GM18519 (cell line): ENCODE data around the gene PACSIN2.
"Not testable (repeated sequence)": the region's sequence is repeated elsewhere in the genome, so short reads cannot be mapped to it uniquely, and the experiment has no call there.

Source experiments
- ATAC-seq: cut with Tn5 transposase; IDR thresholded peaks from one replicate; pipeline ENCODE4 v1.9.1; 2021; ENCODE audit warnings: mild to moderate bottlenecking, moderate library complexity; ENCODE audit not compliant: unreplicated experiment, low FRiP score

Gene PACSIN2

DNA sequence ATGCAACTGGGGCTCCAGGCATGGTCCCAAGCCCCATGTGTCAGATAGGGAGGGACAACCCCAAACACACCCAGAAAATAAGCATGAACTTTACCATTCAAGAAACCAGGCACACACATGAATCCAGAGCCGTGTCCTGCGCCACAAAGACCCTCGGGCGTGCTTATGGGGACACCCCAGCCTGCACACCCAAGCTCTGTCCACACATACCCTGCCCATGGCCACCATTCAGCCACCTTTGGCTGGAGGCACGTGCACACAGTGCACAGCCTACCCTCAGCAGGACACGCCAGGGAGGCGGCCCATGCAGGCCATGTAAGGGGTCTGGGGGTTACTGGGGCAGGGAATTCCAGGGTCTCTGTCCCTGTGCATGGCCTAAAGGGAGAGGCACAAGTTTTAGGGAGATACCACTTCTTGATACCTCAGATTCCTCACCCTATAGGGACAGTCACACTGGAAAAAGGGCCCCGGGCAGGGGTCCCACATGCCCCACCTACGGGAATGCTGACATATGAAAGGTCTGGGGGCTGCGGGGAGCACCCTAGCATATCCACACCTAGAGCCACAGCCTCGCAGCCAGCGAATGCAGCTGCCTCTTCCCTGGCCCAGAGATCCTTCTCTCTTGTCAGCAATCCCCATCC lies 20.6 kb downstream of the PACSIN2 start:
- no peak for ATAC-seq

DNA sequence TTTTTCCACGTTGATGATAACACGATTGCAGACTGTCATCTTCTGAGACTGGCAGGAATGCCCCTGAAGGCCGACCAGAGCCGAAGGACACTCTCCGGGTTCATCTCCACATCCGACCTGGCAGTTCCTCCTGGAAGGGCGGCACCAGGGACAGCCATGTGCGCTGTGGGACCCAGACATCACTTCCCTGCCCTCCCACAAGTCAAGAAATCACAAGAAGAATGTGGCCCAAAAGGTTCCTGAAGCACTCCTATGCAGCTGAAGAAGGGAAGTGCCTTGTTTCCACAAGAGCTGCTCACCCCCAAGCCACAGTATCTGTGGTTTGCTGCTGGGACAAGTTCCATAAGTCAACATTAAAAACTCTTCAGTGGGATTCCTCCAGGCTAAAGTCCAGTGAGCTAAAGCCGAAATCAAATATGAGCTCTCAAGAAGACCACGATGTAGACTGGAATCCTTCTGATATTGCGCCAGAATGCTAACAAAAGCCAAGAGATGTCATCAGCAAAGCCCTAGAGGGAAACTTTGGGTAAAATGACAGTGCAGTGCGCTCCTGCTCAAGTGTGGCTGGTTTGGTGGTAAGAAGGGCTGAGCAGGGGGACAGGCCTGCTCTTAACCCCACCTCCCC lies 21.2 kb downstream of the PACSIN2 start:
- ATAC-seq: no peak

DNA sequence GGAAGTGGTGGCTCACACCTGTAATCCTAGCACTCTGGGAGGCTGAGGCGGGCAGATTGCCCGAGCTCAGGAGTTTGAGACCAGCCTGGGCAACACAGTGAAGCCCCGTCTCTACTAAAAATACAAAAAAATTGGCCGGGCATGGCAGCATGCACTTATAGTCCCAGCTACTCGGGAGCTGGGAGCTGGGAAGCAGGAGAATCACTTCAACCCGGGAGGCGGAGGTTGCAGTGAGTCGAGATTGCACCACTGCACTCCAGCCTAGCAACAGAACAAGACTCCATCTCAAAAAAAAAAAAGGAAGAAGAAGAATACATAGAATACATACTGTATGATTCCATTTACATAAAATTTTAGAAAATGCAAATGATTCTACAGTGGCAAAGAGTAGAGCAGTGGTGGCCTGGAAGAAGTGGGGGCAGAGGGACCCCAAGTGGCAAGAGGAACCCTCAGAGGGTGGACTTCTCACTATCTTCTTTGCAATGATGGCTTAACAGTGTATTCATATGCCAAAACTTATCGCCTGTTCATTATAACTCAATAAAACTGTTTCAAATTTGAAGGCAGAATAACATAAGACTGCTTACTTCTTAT lies 22.0 kb downstream of the PACSIN2 start:
- no peak for ATAC-seq

DNA sequence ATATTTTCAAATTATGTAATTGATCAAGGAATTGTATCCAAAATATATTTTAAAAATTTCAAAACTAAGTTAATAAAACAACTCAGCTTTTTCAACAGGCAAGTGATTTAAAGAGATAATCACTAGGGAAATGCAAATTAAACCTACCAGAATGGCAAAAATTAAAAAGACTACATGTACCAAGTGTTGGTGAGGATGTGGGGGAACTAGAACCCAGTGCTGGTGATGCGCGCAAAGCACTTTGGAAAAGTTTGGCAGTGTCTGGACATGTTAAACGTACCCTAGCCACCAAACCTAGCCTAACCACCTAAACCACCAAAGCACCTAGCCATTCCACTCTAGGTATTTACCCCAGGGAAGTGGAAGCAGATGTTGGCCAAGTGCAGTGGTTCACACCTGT lies 22.9 kb downstream of the PACSIN2 start:
- no peak for ATAC-seq

DNA sequence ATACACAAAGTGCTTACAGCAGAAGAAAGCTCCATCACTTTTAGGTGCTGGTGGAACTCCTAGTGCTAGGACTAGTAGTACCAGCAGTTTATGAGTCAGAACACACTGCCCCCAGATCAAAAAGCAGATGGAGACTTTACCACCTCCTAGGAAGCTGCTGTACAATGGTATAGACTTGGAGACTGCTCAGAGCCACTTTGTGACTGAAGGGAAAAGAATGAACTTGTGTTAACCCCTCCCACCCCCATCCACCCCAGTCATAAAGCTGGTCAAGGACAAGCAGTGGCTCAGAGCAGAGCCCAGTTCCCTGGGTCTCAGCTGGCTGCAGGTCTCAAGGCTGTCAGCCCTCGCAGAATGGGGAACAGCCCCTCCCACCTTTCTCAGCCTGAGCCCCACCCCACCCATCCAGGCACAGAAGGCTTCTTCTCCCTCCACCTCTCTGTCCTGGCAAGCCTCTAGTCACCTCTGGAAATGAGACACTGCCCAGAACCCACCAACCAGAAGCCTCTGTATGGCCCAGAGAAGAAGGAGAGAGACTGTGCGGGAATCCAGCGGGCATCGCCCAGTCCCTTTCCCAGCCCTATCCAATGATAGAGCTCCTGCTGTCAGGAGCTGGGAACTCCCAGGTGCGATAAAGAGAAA lies 23.8 kb downstream of the PACSIN2 start:
- ATAC-seq: no peak

DNA sequence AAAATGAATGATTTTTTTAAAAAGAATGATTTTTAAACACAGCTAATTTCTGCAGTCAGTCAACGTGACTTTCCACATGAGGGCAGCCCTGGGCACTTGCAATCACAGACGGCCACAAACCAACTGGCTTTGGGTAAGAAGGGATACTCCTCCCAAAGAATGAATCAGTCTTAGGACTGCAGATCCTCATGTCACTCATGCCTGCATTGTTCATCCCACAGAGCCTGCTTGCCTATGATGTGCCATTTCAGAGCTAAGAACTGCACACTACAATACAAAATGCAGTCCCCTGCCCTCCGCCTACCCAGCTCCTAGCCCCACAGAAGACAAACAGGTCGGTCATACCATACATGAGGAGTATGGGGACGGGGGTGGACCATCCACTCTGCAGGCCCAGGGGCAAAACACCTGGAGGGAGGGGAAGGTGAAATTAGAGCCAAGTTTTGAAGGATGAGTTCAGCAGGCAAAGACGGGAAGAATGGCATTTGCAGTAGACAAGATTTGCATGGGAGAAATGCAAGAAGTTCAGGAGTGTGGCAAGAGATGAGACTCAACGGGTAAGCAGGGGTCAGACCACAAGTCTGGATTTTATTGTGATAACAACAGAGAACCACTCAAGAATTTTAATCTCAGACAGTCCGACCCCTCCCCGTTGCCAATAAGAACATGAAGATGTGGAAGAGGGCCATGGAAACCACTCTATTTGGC lies 24.7 kb downstream of the PACSIN2 start:
- no peak for ATAC-seq

DNA sequence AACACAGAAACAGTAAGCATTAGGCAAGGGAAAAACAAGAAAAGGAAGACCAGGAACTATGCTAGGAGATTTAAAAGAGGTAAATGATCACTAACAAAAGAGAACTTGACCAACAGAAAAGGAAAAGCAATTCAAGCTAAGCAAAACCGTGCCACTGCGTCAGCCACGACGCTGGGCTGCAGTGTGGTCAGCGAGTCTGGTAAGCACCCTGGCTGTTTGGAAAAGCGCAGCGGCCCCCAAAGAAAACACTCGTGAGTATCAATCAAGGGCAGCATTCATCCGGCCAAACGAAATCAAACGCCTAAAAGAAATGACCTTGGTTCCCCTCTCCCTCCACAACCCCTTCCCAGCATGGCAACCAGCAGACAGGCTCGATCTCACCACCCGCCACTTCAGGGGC lies 28.8 kb downstream of the PACSIN2 start:
- ATAC-seq: no peak

DNA sequence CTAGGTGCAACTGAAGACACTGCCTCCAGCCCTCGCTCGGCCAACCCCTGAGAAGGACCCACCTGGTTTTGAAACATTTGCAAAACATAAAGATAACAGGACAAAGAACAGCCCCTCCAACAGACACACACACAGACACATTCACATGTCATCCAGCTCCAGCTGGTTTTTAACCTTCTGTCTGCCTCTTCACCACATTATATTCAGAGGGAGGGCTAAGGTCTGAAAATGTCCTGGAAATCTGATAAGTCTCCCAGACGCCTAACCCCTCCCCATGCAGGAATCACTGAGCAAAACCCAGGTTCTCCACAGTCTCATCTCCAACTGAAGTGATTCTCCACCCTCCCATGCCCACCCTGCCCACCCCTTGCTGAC lies 29.4 kb downstream of the PACSIN2 start:
- no peak for ATAC-seq

DNA sequence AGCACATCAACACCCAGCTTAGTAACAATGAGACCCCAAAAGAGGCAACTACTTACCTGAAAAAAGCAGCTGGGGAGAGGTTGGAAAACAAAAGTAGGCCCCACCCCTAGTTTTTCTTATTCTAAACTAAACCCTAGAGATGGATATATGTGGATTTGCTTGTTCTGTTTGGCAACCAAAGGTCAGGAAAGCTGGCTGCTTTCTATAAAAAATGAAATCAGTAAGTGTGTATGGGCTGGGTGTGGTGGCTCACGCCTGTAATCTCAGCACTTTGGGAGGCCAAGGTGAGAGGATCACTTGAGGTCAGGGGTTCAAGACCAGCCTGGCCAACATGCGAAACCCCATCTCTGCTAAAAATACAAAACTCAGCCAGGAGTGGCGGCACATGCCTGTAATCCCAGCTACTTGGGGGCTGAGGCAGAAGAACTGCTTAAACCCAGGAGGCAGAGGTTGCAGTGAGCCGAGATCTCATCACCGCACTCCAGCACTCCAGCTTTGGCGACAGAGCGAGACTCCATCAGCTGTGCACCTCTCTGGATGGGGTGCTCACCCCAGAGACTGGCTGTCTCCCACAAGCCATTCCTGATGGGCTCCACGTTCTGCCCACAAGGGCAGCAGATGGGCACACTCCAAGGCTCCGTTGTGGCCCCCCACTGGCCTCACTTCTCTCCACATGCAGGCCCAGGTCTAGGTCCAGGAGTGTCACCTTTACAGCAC lies 30.0 kb downstream of the PACSIN2 start:
- ATAC-seq: no peak

DNA sequence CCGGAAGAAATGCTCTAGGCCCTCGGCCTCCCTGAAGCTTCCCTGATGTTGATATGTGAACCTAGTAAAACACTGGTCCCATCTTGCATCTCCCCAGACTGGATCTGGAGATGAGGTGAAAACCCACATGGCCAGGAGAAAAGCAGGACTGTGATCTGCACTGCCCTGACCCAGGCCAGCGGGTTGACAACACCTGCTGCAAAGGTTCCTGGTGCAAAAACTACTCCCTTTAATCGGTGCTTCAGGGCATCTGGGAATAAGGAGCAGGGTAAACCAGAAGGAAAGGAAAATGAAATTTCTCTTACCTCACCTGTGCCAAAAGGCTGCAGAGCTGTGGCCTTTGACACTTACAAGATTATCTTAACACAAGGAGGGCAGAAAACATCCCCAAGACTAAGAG lies 30.6 kb downstream of the PACSIN2 start:
- no peak for ATAC-seq

DNA sequence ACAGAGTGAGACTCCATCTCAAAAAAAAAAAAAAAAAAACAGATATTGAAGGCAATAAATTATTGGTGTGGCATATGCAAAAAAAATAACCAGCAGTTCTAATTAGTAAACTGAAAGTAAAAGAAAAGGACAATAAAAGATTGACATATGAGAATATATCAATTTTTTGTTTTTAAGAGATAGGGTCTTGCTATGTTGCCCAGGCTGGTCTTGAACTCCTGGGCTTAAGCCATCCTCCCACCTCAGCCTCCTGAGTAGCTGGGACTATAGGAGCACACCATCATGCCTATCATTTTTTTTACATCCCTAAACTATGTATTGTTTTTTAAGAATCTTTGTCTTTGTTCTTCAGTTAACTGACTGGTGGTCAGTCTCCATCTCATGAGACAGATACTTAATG lies 31.5 kb downstream of the PACSIN2 start:
- no peak for ATAC-seq

DNA sequence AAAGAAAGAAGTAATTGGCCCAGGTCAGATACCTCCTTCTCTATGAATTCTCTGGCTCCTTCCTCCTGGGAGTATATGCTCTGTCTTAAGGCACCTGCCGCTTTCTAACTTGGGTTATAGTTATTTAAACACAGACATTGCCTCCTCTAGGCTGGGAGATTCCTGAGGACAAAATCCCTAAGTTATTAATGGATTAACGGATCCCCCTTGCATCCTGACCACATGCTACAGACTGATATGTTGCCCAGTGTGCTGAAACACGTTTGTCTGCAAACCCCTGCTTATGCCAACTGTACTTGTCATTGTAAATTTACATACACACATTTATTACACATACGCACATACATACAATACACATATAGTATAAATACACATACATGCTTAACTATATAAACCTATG lies 35.3 kb downstream of the PACSIN2 start:
- ATAC-seq: no peak

DNA sequence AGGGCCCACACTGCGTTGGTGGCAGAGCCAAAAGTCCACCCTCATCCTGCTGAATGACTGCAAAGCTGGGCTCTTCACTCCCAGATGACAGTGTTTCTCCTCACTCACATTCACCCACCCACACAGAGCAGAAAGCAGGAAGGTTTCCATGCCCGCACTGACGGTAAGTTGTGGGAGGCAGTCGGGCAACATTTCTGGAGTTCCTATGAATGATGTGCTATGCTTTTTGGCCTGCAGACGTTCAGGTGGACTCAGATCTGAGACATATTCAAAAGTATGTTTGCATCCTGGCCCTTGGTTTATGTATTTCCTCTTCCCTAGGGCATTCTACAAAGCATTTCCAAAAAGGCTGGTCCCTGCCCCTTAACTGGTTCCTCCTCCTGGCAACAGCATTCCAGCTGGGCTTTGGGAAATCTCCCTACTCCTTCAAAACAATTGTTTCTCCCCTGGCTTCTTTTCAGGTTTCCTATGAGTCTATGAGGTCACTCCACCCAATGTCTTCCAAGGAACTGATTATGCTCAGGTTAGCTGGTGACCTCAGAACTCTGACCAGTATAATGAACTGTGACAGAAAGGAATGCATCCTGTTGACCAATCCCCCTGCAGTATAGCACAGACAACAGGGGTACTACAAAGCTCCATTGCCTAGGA lies 36.4 kb downstream of the PACSIN2 start:
- ATAC-seq: no peak

DNA sequence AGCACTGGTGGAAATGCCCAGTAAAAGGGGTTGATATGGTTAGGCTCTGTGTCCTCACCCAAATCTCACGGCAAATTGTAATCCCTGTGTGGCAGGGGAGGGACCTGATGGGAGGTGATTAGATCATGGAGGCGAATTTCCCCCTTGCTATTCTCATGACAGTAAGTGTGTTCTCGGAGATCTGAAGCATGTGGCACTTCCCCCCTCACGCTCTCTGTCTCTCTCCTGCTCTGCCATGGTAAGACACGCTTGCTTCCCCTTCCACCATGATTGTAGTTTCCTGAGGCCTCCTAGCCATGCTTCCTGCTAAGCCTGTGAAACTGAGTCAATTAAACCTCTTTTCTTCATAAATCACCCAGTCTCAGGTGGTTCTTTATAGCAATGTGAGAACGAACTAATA lies 37.4 kb downstream of the PACSIN2 start:
- no peak for ATAC-seq

DNA sequence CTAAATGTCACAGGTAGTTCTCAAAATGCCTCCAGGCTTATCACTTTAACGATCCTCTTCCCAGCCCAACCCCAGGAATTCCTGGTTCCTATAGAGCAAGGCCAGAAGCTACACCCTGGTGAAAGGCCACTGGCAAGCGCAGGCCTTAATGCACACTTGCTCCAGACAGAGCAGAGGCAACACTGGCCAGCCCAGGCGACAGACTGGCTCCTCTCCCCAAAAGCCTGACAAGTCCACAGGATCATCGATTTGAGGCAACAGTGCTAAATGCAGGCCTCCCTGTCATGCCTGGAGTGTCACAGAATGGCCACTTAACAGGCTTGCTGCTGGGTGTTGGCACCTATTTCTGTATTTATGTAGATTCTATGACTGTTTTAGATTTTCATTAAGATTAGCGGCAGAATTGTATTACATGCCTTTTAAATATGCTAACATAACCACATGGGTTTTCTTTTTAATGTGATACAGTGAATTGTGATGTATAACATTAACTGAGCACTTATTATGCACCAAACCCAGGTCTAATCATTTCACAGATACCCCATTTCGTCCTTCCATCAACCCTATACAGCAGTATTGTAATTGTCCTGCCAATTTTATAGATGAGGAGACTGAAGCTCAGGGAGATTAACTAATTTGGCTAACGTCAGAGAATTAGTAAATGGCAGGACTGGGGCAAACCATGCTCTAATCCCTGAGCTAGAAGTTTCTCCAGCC lies 38.6 kb downstream of the PACSIN2 start:
- no peak for ATAC-seq

DNA sequence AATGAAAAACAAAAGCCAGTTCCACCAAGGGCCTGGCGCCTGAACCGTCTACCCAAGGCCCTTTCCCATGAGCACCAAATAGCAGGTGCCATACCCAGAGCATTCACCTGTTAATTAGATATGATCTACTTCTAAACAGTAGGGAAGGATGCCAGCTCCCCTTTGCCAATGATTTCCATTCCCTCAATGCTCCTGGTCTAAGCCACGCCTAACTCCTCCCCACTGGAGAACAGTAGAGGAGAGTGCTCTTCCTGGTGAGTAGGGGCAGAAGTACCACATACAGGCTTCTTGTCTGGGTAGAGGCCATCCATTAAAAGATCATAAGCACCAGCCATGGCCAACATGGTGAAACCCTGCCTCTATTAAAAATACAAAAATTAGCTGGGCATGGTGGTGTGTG lies 40.7 kb downstream of the PACSIN2 start:
- no peak for ATAC-seq

DNA sequence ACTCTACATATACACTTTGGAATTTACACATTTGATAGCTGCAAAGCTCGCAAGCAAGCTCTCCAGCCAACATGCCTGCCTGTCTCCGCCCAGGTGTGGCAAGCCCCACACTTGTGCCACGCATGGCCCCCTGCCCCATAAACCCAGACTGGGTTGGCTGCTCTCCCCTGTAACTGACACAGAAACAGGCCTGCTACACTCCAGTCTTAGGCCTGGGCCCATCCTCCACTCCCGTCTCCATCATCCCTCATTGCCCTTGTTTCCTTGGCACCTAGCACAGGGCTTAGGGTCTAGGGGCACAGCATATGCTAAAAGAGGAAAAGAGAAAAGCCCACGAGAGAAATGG lies 41.4 kb downstream of the PACSIN2 start:
- ATAC-seq: no peak

DNA sequence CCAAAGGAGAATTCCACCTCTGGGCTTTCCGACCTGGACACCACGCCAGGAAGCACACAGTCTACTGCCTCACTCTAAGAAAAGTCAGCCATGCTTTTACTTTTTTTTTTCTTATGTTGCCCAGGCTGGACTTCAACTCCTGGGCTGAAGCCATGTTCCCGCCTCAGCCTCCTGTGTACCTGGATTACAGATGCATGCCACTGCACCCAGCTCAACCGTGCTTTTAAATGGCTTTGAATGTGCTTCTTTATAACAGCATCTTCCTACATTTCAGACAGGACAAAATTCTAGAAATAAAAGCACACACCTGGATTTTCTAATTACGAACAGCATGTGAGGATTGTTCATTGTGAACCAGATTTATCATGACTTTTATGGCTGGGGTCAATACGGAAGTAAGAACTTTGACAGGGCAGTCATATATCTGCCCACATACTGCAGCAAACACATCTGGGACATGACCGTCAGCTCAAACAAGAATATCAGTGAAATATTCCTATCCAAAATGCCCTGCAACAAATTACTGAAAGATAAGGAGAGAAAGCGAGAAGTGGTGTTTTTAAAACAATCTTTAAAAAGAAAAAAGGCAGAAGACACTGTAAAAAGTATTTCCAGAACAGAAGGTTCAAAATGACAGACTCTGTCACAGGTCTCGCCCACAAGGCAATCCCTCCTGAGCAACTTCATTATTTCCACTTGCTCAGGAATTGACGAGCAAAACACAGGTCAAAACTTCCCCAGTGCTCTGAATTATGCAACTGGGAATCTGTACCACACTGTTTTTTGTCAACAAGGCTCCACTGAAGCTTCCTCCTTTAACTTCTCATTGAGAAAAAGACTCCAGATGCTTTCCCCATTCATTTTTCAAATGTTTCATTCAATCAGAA lies 42.1 kb downstream of the PACSIN2 start:
- no peak for ATAC-seq

DNA sequence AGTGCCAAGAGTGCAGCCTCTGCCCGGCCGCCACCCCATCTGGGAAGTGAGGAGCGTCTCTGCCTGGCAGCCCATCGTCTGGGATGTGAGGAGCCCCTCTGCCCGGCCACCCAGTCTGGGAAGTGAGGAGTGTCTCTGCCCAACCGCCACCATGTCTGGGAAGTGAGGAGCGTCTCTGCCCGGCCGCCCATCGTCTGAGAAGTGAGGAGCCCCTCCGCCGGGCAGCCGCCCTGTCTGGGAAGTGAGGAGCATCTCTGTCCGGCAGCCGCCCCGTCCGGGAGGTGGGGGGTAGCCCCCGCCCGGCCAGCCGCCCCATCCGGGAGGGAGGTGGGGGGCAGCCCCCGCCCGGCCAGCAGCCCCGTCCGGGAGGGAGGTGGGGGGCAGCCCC lies 43.5 kb downstream of the PACSIN2 start:
- not testable (repeated sequence) for ATAC-seq
